HL-60 (cell line): Measurements from ENCODE around the gene KCNQ1.

Source experiments
- CTCF ChIP-seq: IDR thresholded peaks from one replicate; pipeline ENCODE4 v1.5.1; 2011; ENCODE audit warnings: low read length, control low read depth, inconsistent platforms; ENCODE audit not compliant: insufficient read depth
- GABPA ChIP-seq: IDR thresholded peaks from 2 replicates; pipeline ENCODE4 v1.6.1; 2012; ENCODE audit warnings: low read depth
- REST ChIP-seq: IDR thresholded peaks from 2 replicates; pipeline ENCODE4 v1.6.1; 2012; ENCODE audit warnings: low read depth; ENCODE audit not compliant: insufficient replicate concordance

GRCh38 chr11:2759228-2760195, 314.7 kb downstream of the KCNQ1 start:
- no peak for TF ChIP-seq CTCF
- TF ChIP-seq GABPA: no peak
- TF ChIP-seq REST: no peak
